CD14-positive monocyte (primary cell): ENCODE data around the gene SCUBE1. TPM values are rescaled to one million over a fixed set of nuclear protein-coding genes. Genes with fewer than 3 reads are reported as not detected.

ENCODE experiments used
- DNase-seq, 3 donors: peaks; one replicate each; pipeline ENCODE4 v3.0.0-alpha.2; 2011 to 2022
- H2AFZ ChIP-seq: 2 replicates; pipeline ENCODE4 v1.6.0; 2012; ENCODE audit warnings: mild to moderate bottlenecking, low read depth, low read length, inconsistent platforms; ENCODE audit not compliant: insufficient read depth, poor library complexity, severe bottlenecking
- H3K27ac ChIP-seq, 2 donors: 1 replicate in 1 of 2; 2 replicates in 1 of 2; pipeline ENCODE4 v1.5.1; 2012 to 2013; ENCODE audit warnings: low read length in 2 of 2, control low read depth in 1 of 2, inconsistent platforms in 1 of 2, low read depth in 1 of 2, mild to moderate bottlenecking in 1 of 2
- H3K27me3 ChIP-seq, 2 donors: one replicate each; pipeline versions ENCODE4 v1.6.0 to v1.6.1; 2011 to 2013; ENCODE audit warnings: low read length in 2 of 2; ENCODE audit not compliant: control insufficient read depth in 2 of 2, insufficient read depth in 2 of 2
- H3K36me3 ChIP-seq, 2 donors: replicated peaks in 1 of 2; 1 replicate in 1 of 2; 2 replicates in 1 of 2; pipeline versions ENCODE4 v1.5.1 to v1.6.1; 2012 to 2013; ENCODE audit warnings: low read length in 2 of 2, control low read depth in 1 of 2, inconsistent platforms in 1 of 2, mild to moderate bottlenecking in 1 of 2; ENCODE audit not compliant: insufficient read depth in 2 of 2, control insufficient read depth in 1 of 2
- H3K4me1 ChIP-seq, 2 donors: 1 replicate in 1 of 2; 2 replicates in 1 of 2; pipeline versions ENCODE4 v1.5.1 to v1.6.1; 2012 to 2013; ENCODE audit warnings: low read length in 2 of 2, control low read depth in 1 of 2, inconsistent platforms in 1 of 2, mild to moderate bottlenecking in 1 of 2, moderate library complexity in 1 of 2; ENCODE audit not compliant: insufficient read depth in 2 of 2, control insufficient read depth in 1 of 2
- H3K4me2 ChIP-seq: replicated peaks from 2 replicates; pipeline ENCODE3; 2012; ENCODE audit warnings: low read length, moderate library complexity, mild to moderate bottlenecking; ENCODE audit not compliant: poor library complexity, severe bottlenecking; ENCODE audit errors: extremely low read depth
- H3K4me3 ChIP-seq, 3 experiments: fragments of 200-600 bp in 1 of 3; sonication (generic) in 1 of 3; replicated peaks in 1 of 3; 1 replicate in 2 of 3; 2 replicates in 1 of 3; pipeline ENCODE4 v1.5.1; 2011 to 2013; ENCODE audit warnings: low read length in 3 of 3, mild to moderate bottlenecking in 3 of 3, control low read depth in 2 of 3, low read depth in 2 of 3, inconsistent platforms in 1 of 3, moderate library complexity in 1 of 3
- H3K79me2 ChIP-seq: 2 replicates; pipeline ENCODE4 v1.6.0; 2012; ENCODE audit warnings: mild to moderate bottlenecking, control low read depth, inconsistent platforms, low read length, moderate library complexity; ENCODE audit not compliant: insufficient read depth
- H3K9ac ChIP-seq: 2 replicates; pipeline ENCODE4 v1.6.0; 2017; ENCODE audit warnings: low read length, mild to moderate bottlenecking; ENCODE audit not compliant: insufficient read depth, poor library complexity, severe bottlenecking
- H3K9me3 ChIP-seq, 2 donors: replicated peaks in 1 of 2; 1 replicate in 1 of 2; 2 replicates in 1 of 2; pipeline versions ENCODE4 v1.5.1 to v1.6.1; 2012 to 2013; ENCODE audit warnings: low read length in 2 of 2, control low read depth in 1 of 2; ENCODE audit not compliant: control insufficient read depth in 1 of 2, insufficient read depth in 1 of 2
- H4K20me1 ChIP-seq: 2 replicates; pipeline ENCODE4 v1.6.0; 2012; ENCODE audit warnings: mild to moderate bottlenecking, low read length, control low read depth, moderate library complexity; ENCODE audit not compliant: insufficient read depth
- H3K27ac Mint-ChIP-seq, 7 donors: one replicate each; pipeline ENCODE4 v1.8.0; 2020; ENCODE audit warnings: mild to moderate bottlenecking in 7 of 7, mixed read lengths in 7 of 7, moderate library complexity in 6 of 7, inconsistent platforms in 2 of 7
- H3K27me3 Mint-ChIP-seq, 3 donors: one replicate each; pipeline ENCODE4 v1.8.0; 2021 to 2022; ENCODE audit warnings: low read depth in 3 of 3, mild to moderate bottlenecking in 3 of 3, mixed read lengths in 3 of 3, moderate library complexity in 3 of 3, inconsistent platforms in 1 of 3
- H3K36me3 Mint-ChIP-seq, 2 donors: one replicate each; pipeline ENCODE4 v1.8.0; 2020; ENCODE audit warnings: mixed read lengths in 2 of 2, inconsistent platforms in 1 of 2, mild to moderate bottlenecking in 1 of 2
- H3K4me1 Mint-ChIP-seq: one replicate; pipeline ENCODE4 v1.8.0; 2020; ENCODE audit warnings: mild to moderate bottlenecking, mixed read lengths
- H3K4me3 Mint-ChIP-seq, 2 donors: one replicate each; pipeline ENCODE4 v1.8.0; 2020; ENCODE audit warnings: mild to moderate bottlenecking in 2 of 2, mixed read lengths in 2 of 2, moderate library complexity in 1 of 2
- H3K9me3 Mint-ChIP-seq, 7 donors: one replicate each; pipeline ENCODE4 v1.8.0; 2020 to 2022; ENCODE audit warnings: mixed read lengths in 7 of 7, mild to moderate bottlenecking in 6 of 7, moderate library complexity in 6 of 7, inconsistent platforms in 2 of 7
- WGBS: methylation state at CpG from one replicate; pipeline ENCODE4 v1.1.5; 2013; ENCODE audit warnings: missing lambda C conversion rate; ENCODE audit not compliant: insufficient coverage; 5-methylcytosine and 5-hydroxymethylcytosine counted together
- intact Hi-C, 2 donors: fragments of 100-400 bp; cut with micrococcal nuclease; formaldehyde crosslinking; loops; one replicate each; pipeline versions ENCODE4 v1.15.0 to v1.15.1; 2023
- polyA plus RNA-seq, 3 donors: library from polyadenylated mRNA; depleted of rRNA in 1 of 3; unstranded in 2 of 3; stranded (reverse) in 1 of 3; fragments of 300-500 nt in 2 of 3; fragments of >200 nt in 1 of 3; fragmentation: Illumina TruSeq in 2 of 3; gene quantifications; 1 replicate in 2 of 3; 2 replicates in 1 of 3; pipeline ENCODE4 v1.2.3, GENCODE V29; 2012 to 2021
- TF ChIP-seq, protein P1 (sequence below): fragments of 200-600 bp; IDR thresholded peaks from one replicate; pipeline ENCODE4 v1.8.0; 2022; ENCODE audit warnings: antibody characterized with exemption, mild to moderate bottlenecking

Gene SCUBE1
- polyA plus RNA-seq, 3 donors = 0.20 to 0.32 (median 0.26) TPM

GRCh38 chr22:43377548-43377895 is 34.4 kb upstream of the SCUBE1 start:
- Histone ChIP-seq H2AFZ (peak overlapping the region; percentile 57), H4K20me1 (no peaks in the 10 kb centered on the region), H3K36me3 (no peaks in the 10 kb centered on the region), H3K79me2 (no peaks in the 10 kb centered on the region), H3K9ac (no peak overlapping the region), H3K4me1 (peaks cover 18 to 20% of the 10 kb centered on the region in 2 donors), H3K4me2 (no peak overlapping the region), H3K27me3 (no peaks in the 10 kb centered on the region), H3K9me3 (peaks cover 0 to 3% of the 10 kb centered on the region in 2 donors), H3K27ac (no peak overlapping the region), H3K4me3 (no peak overlapping the region)
- Mint-ChIP-seq H3K36me3 (no peaks in the 10 kb centered on the region), H3K4me1 (peaks cover 27% of the 10 kb centered on the region), H3K9me3 (peaks cover 0 to 7% (median 6%) of the 10 kb centered on the region in 7 donors), H3K27ac (no peak overlapping the region), H3K4me3 (peak overlapping the region in 1 of 2 donors; percentile 72), H3K27me3 (peaks cover 0 to 8% (median 1%) of the 10 kb centered on the region in 3 donors)
- 61% methylated on average over 8 of the region's 10 CpGs for WGBS
- TF ChIP-seq, protein P1, sequence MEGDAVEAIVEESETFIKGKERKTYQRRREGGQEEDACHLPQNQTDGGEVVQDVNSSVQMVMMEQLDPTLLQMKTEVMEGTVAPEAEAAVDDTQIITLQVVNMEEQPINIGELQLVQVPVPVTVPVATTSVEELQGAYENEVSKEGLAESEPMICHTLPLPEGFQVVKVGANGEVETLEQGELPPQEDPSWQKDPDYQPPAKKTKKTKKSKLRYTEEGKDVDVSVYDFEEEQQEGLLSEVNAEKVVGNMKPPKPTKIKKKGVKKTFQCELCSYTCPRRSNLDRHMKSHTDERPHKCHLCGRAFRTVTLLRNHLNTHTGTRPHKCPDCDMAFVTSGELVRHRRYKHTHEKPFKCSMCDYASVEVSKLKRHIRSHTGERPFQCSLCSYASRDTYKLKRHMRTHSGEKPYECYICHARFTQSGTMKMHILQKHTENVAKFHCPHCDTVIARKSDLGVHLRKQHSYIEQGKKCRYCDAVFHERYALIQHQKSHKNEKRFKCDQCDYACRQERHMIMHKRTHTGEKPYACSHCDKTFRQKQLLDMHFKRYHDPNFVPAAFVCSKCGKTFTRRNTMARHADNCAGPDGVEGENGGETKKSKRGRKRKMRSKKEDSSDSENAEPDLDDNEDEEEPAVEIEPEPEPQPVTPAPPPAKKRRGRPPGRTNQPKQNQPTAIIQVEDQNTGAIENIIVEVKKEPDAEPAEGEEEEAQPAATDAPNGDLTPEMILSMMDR = no peak
- DNase-seq = no peak
- intact Hi-C loops = no loop called here

GRCh38 chr22:43376765-43377547 is 33.8 kb upstream of the SCUBE1 start:
- no peak for DNase-seq
- no peak overlapping the region for H3K27ac Mint-ChIP-seq
- no peak overlapping the region for H3K4me3 Mint-ChIP-seq

More at GRCh38 chr22:43376765-43377547, 33.8 kb upstream of the SCUBE1 start:
- Histone ChIP-seq H3K27ac (no peak overlapping the region), H3K27me3 (no peaks in the 10 kb centered on the region), H3K4me2 (no peak overlapping the region), H3K4me1 (peaks cover 18 to 19% of the 10 kb centered on the region in 2 donors), H3K79me2 (no peaks in the 10 kb centered on the region), H3K36me3 (no peaks in the 10 kb centered on the region), H3K4me3 (no peak overlapping the region), H2AFZ (peak overlapping the region; percentile 57), H3K9ac (no peak overlapping the region), H4K20me1 (no peaks in the 10 kb centered on the region), H3K9me3 (peaks cover 0 to 3% of the 10 kb centered on the region in 2 donors)
- peaks cover 26% of the 10 kb centered on the region for H3K4me1 Mint-ChIP-seq
- peaks cover 0 to 8% (median 1%) of the 10 kb centered on the region in 3 donors for H3K27me3 Mint-ChIP-seq
- intact Hi-C loops = no loop called here
- 79% methylated on average over 5 of the region's 15 CpGs for WGBS
- peaks cover 0 to 7% (median 6%) of the 10 kb centered on the region in 7 donors for H3K9me3 Mint-ChIP-seq
- no peaks in the 10 kb centered on the region for H3K36me3 Mint-ChIP-seq
- TF ChIP-seq, protein P1 = no peak
